WERI-Rb-1 (cell line): ENCODE results near the gene RAB13.

Experiments used
- DNase-seq: peaks from one replicate; pipeline ENCODE4 v3.0.0-alpha.2; 2020
- H3K27ac ChIP-seq: fragments of 250-450 bp; sonication (Bioruptor Pico); 2 replicates; pipeline ENCODE4 v1.5.1; 2020; ENCODE audit warnings: mild to moderate bottlenecking, moderate library complexity
- H3K27me3 ChIP-seq: fragments of 250-450 bp; sonication (Bioruptor Pico); 2 replicates; pipeline ENCODE4 v1.5.1; 2021; ENCODE audit warnings: mild to moderate bottlenecking, low read depth, moderate library complexity; ENCODE audit not compliant: insufficient read depth, severe bottlenecking
- H3K36me3 ChIP-seq: fragments of 250-450 bp; sonication (Bioruptor Pico); 2 replicates; pipeline ENCODE4 v1.5.1; 2020; ENCODE audit warnings: mild to moderate bottlenecking, moderate library complexity
- H3K4me3 ChIP-seq: 2 replicates; pipeline ENCODE4 v1.5.1; 2011; ENCODE audit warnings: low read depth, mild to moderate bottlenecking, control low read depth, low read length
- H3K9me3 ChIP-seq: fragments of 250-450 bp; sonication (Bioruptor Pico); 2 replicates; pipeline ENCODE4 v1.5.1; 2021; ENCODE audit warnings: mild to moderate bottlenecking, moderate library complexity; ENCODE audit not compliant: severe bottlenecking
- CTCF ChIP-seq: IDR thresholded peaks from 2 replicates; pipeline ENCODE4 v1.5.1; 2011; ENCODE audit warnings: low read depth, mild to moderate bottlenecking, control low read depth, inconsistent platforms, low read length

RAB13 gene

GRCh38 chr1:153932156-153933131 is 53.7 kb downstream of the RAB13 start:
- TF ChIP-seq CTCF: no peak
- Histone ChIP-seq H3K36me3 (peaks cover 84% of the 10 kb centered on the region), H3K4me3 (no peak overlapping the region), H3K9me3 (no peaks in the 10 kb centered on the region), H3K27me3 (no peaks in the 10 kb centered on the region), H3K27ac (no peak overlapping the region)
- no peak for DNase-seq
